Measurements from ENCODE around the gene CFB.
"Not testable (repeated sequence)": the region's sequence is repeated elsewhere in the genome, so short reads cannot be mapped to it uniquely, and the experiment has no call there.

The CFB gene

GRCh38 chr6:31906122-31906521, 39.8 kb upstream of the CFB start:
- H3K4me3 ChIP-seq (ENCODE audit: low read depth, low read length) = no peak overlapping the region

GRCh38 chr6:31906727-31907126, 39.2 kb upstream of the CFB start:
- not testable (repeated sequence) for DNase-seq (ENCODE audit: low read depth); H3K4me3 ChIP-seq (ENCODE audit: low read depth, low read length)

More at GRCh38 chr6:31906122-31906521, 39.8 kb upstream of the CFB start:
- TF ChIP-seq, protein P1, sequence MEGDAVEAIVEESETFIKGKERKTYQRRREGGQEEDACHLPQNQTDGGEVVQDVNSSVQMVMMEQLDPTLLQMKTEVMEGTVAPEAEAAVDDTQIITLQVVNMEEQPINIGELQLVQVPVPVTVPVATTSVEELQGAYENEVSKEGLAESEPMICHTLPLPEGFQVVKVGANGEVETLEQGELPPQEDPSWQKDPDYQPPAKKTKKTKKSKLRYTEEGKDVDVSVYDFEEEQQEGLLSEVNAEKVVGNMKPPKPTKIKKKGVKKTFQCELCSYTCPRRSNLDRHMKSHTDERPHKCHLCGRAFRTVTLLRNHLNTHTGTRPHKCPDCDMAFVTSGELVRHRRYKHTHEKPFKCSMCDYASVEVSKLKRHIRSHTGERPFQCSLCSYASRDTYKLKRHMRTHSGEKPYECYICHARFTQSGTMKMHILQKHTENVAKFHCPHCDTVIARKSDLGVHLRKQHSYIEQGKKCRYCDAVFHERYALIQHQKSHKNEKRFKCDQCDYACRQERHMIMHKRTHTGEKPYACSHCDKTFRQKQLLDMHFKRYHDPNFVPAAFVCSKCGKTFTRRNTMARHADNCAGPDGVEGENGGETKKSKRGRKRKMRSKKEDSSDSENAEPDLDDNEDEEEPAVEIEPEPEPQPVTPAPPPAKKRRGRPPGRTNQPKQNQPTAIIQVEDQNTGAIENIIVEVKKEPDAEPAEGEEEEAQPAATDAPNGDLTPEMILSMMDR (IDR thresholded peaks at IDR 0.05; ENCODE audit: insufficient read depth, low read depth, low read length, missing control alignments) = no peak
- no peak for DNase-seq (ENCODE audit: low read depth)

GRCh38 chr6:31907158-31907813, 38.6 kb upstream of the CFB start:
- H3K4me3 ChIP-seq (ENCODE audit: low read depth, low read length) = no peak overlapping the region
- DNase-seq (ENCODE audit: low read depth) = peak; percentile 40
- TF ChIP-seq, protein P1 (IDR thresholded peaks at IDR 0.05; ENCODE audit: insufficient read depth, low read depth, low read length, missing control alignments) = no peak

GRCh38 chr6:31908255-31908654, 37.6 kb upstream of the CFB start:
- not testable (repeated sequence) for H3K4me3 ChIP-seq (ENCODE audit: low read depth, low read length)

DNA sequence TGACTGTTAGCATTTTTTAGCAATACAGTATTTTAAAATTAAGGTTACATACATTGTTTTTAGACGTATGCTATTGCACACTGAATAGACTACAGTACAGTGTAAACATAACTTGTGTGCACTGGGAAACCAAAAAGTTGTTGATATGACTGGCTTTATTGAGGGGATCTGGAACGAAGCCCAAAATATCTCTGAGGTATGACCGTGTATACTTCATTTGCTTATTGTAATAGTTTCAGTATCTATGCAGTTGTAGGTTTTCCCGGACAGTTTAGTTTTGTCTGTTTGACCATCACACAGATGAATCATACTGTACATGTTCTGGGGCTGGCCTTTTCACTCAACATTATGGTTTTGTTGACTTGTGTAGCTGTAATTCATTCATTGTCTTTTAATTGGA, 37.1 kb upstream of the CFB start:
- no peak overlapping the region for H3K4me3 ChIP-seq (ENCODE audit: low read depth, low read length)
- peak; percentile 90 for DNase-seq (ENCODE audit: low read depth)

More at GRCh38 chr6:31908255-31908654, 37.6 kb upstream of the CFB start:
- not testable (repeated sequence) for DNase-seq (ENCODE audit: low read depth)

GRCh38 chr6:31909298-31909697, 36.6 kb upstream of the CFB start:
- not testable (repeated sequence) for DNase-seq (ENCODE audit: low read depth); H3K4me3 ChIP-seq (ENCODE audit: low read depth, low read length)

More for the DNA sequence above, 37.1 kb upstream of the CFB start:
- TF ChIP-seq, protein P1 (IDR thresholded peaks at IDR 0.05; ENCODE audit: insufficient read depth, low read depth, low read length, missing control alignments) = no peak

DNA sequence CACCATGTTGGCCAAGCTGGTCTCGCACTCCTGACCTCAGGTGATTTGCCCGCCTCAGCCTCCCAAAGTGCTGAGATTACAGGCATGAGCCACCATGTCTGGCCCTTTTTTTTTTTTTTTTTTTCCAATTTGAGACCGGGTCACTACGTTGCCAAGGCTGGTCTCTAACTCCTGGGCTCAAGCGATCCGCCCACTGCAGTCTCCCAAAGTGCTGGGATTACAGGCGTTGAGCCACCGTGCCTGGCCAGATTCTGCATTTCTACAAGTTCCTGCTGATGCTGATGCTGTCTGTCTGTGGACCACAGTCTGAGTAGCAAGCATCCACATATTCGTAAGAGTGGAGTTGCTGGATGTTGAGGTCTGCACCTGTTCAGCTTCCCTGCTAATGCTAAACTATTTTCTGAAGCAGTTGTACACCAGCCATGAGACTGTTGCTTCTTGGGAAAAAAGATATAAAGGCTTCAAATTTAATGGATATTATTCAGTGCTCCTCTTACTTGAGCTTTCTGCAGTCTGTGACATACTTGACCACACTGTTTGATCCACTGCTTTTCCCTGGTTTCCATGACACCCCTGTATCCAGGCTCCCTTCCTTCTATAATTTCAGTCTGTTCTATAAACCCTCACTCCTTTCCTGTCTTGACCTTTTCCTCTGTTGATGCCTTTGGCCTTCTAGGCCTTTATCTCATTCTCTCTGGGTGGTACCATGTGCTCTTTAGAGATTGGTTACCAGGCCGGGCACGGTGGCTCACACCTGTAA, 33.9 kb upstream of the CFB start:
- DNase-seq (ENCODE audit: low read depth) = no peak
- H3K4me3 ChIP-seq (ENCODE audit: low read depth, low read length) = no peak overlapping the region
- TF ChIP-seq, protein P1 (IDR thresholded peaks at IDR 0.05; ENCODE audit: insufficient read depth, low read depth, low read length, missing control alignments) = no peak

DNA sequence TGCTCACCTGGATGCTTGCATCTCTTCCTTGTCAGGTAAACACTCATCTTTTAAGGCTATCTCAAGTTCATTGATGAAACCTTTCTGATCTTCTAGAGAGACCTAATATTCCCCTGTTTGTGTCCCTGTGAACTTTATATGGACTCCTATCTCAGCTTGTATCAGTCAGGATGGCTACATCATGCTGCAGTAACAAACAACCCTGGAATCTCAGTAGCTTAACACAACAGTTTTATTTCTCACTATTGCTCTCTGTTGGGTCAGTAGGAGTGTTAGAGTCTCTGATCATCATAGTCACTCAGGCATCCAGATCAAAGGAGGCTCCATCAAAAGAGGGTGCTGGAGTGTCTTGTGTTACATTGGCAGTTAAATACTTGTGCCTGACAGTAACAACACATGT, 30.5 kb upstream of the CFB start:
- no peak for DNase-seq (ENCODE audit: low read depth)
- H3K4me3 ChIP-seq (ENCODE audit: low read depth, low read length) = no peak overlapping the region
- TF ChIP-seq, protein P1 (IDR thresholded peaks at IDR 0.05; ENCODE audit: insufficient read depth, low read depth, low read length, missing control alignments) = no peak

Data from GM12865 (cell line).